B cell (primary cell): ENCODE results near the gene NR4A3. TPM values are rescaled to one million over a fixed set of nuclear protein-coding genes. Genes with fewer than 3 reads are reported as not detected.

Experiments
- ATAC-seq: fragments of 200-7000 bp; cut with Tn5 transposase; one replicate; pipeline ENCODE4 v1.10.0; 2021; ENCODE audit warnings: low read depth, mild to moderate bottlenecking, moderate number of reproducible peaks, moderate library complexity
- CTCF ChIA-PET: fragments of 350-600 bp; sonication (Branson Sonifier 250); formaldehyde crosslinking; loops from one replicate; lab custom pipeline; 2021; ENCODE audit warnings: antibody characterized with exemption, inconsistent platforms; lab: Charles Lee
- POLR2A ChIA-PET: fragments of 350-600 bp; sonication (Branson Sonifier 250); formaldehyde crosslinking; loops from one replicate; lab custom pipeline; 2021; ENCODE audit warnings: antibody characterized with exemption; lab: Charles Lee
- DNase-seq: peaks from one replicate; pipeline ENCODE4 v3.0.0; 2013
- H2AFZ ChIP-seq: 2 replicates; pipeline ENCODE4 v1.6.1; 2012; ENCODE audit warnings: mild to moderate bottlenecking, low read depth, low read length; ENCODE audit not compliant: insufficient read depth, poor library complexity, severe bottlenecking
- H3K27ac ChIP-seq, 2 donors: 1 replicate in 1 of 2; 2 replicates in 1 of 2; pipeline ENCODE4 v1.5.1; 2012 to 2013; ENCODE audit warnings: low read length in 2 of 2, mild to moderate bottlenecking in 2 of 2, moderate library complexity in 1 of 2
- H3K27me3 ChIP-seq, 4 experiments: fragments of 200-600 bp in 1 of 4; sonication (generic) in 1 of 4; replicated peaks in 1 of 4; 1 replicate in 2 of 4; 2 replicates in 2 of 4; pipeline versions ENCODE4 v1.6.1 to v1.7.0; 2013 to 2016; ENCODE audit warnings: low read length in 3 of 4, mild to moderate bottlenecking in 2 of 4, mixed read lengths in 1 of 4, moderate library complexity in 1 of 4; ENCODE audit not compliant: insufficient read depth in 4 of 4, control insufficient read depth in 3 of 4; ENCODE audit errors: control extremely low read depth in 1 of 4
- H3K36me3 ChIP-seq, 2 experiments: replicated peaks in 1 of 2; 1 replicate in 1 of 2; 2 replicates in 1 of 2; pipeline versions ENCODE4 v1.6.1 to v1.7.1; 2013; ENCODE audit warnings: low read length in 1 of 2; ENCODE audit not compliant: insufficient read depth in 2 of 2, control insufficient read depth in 1 of 2; ENCODE audit errors: control extremely low read depth in 1 of 2, extremely low read depth in 1 of 2
- H3K4me1 ChIP-seq, 2 donors: fragments of 200-600 bp in 1 of 2; sonication (generic) in 1 of 2; 1 replicate in 1 of 2; 2 replicates in 1 of 2; pipeline versions ENCODE4 v1.5.1 to v1.6.1; 2013 to 2017; ENCODE audit warnings: low read length in 2 of 2; ENCODE audit not compliant: control insufficient read depth in 2 of 2, insufficient read depth in 2 of 2
- H3K4me2 ChIP-seq: replicated peaks from 2 replicates; pipeline ENCODE3; 2012; ENCODE audit warnings: mild to moderate bottlenecking, low read depth, low read length; ENCODE audit not compliant: poor library complexity, severe bottlenecking
- H3K4me3 ChIP-seq, 5 experiments: fragments of 200-600 bp in 1 of 5; sonication (generic) in 1 of 5; 1 replicate in 3 of 5; 2 replicates in 2 of 5; pipeline versions ENCODE4 v1.5.1 to v1.7.0; 2011 to 2016; ENCODE audit warnings: low read length in 4 of 5, mild to moderate bottlenecking in 4 of 5, low read depth in 2 of 5, control low read depth in 1 of 5, moderate library complexity in 1 of 5; ENCODE audit not compliant: insufficient read depth in 1 of 5; ENCODE audit errors: control extremely low read depth in 1 of 5, extremely low read depth in 1 of 5
- H3K79me2 ChIP-seq: fragments of 200-600 bp; sonication (generic); one replicate; pipeline ENCODE4 v1.6.0; 2016; ENCODE audit warnings: low read length; ENCODE audit not compliant: control insufficient read depth, insufficient read depth
- H3K9ac ChIP-seq: fragments of 200-600 bp; sonication (generic); 2 replicates; pipeline ENCODE4 v1.6.1; 2017; ENCODE audit warnings: mild to moderate bottlenecking, low read length, moderate library complexity
- H3K9me3 ChIP-seq, 3 donors: one replicate each; pipeline versions ENCODE4 v1.6.1 to v1.7.1; 2013; ENCODE audit warnings: low read length in 2 of 3; ENCODE audit not compliant: control insufficient read depth in 2 of 3, insufficient read depth in 1 of 3; ENCODE audit errors: control extremely low read depth in 1 of 3
- H4K20me1 ChIP-seq: 2 replicates; pipeline ENCODE4 v1.6.0; 2012; ENCODE audit warnings: mild to moderate bottlenecking, low read length; ENCODE audit not compliant: insufficient read depth, control insufficient read depth, poor library complexity, severe bottlenecking
- H3K27ac Mint-ChIP-seq: one replicate; pipeline ENCODE4 v1.8.0; 2021; ENCODE audit warnings: mixed read lengths
- H3K27me3 Mint-ChIP-seq: one replicate; pipeline ENCODE4 v1.8.0; 2021; ENCODE audit warnings: mixed read lengths
- H3K4me1 Mint-ChIP-seq: one replicate; pipeline ENCODE4 v1.8.0; 2021; ENCODE audit warnings: mixed read lengths
- H3K4me3 Mint-ChIP-seq: one replicate; pipeline ENCODE4 v1.8.0; 2021; ENCODE audit warnings: mixed read lengths
- H3K9me3 Mint-ChIP-seq: one replicate; pipeline ENCODE4 v1.8.0; 2022; ENCODE audit warnings: mixed read lengths; ENCODE audit not compliant: insufficient read depth
- EZH2 ChIP-seq: IDR thresholded peaks from 2 replicates; pipeline ENCODE4 v1.6.1; 2012; ENCODE audit warnings: borderline replicate concordance, low read depth, mild to moderate bottlenecking, moderate library complexity, low read length; ENCODE audit not compliant: insufficient read depth, poor library complexity, severe bottlenecking
- WGBS: methylation state at CpG from one replicate; pipeline ENCODE4 v1.1.5; 2013; ENCODE audit warnings: missing lambda C conversion rate; ENCODE audit not compliant: insufficient coverage; 5-methylcytosine and 5-hydroxymethylcytosine counted together
- intact Hi-C: fragments of 100-400 bp; cut with micrococcal nuclease; formaldehyde crosslinking; loops from one replicate; pipeline ENCODE4 v1.10.0; 2022
- polyA plus RNA-seq: library from polyadenylated mRNA; depleted of rRNA; stranded (reverse); fragments of >200 nt; gene quantifications from 2 replicates; pipeline ENCODE4 v1.2.3, GENCODE V29; 2012
- total RNA-seq, 2 donors: library from RNA; stranded (reverse); fragments of 120-200 nt in 1 of 2; gene quantifications; 1 replicate in 1 of 2; 2 replicates in 1 of 2; pipeline versions ENCODE4 v1.2.3 to v1.2.4, GENCODE V29; 2013 to 2022
- TF ChIP-seq, protein P1 (sequence below): fragments of 200-600 bp; IDR thresholded peaks from one replicate; pipeline ENCODE4 v1.8.0; 2022; ENCODE audit warnings: antibody characterized with exemption, mild to moderate bottlenecking

Gene NR4A3
- total and polyA plus RNA-seq, 2 donors (not counting 1 experiment from before 2014, with no cell fraction given): 2.5 to 20.1 TPM

DNA sequence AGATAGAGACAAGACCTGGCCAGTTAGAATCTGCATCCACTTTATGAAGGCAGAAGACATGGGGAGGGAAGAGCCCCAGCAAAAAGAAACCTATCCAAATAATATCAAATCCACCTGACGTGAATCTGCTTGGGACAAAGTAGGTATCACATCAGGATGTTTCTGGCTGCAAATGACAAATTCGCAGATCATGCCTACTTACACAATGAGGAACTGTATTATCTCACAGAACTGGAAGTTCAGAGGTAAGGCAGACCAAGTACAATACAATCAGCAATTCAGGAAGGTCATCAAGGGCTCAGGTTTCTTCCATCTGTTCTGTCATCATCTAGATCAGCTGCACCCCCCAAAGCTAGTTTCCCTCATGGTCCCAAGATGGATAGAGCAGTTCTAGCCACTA is 13.2 kb upstream of the NR4A3 start:
- H3K4me3 ChIP-seq: no peak overlapping the region
- no peak for DNase-seq
- Mint-ChIP-seq H3K4me1 (peaks cover 28% of the 10 kb centered on the region), H3K9me3 (no peaks in the 10 kb centered on the region), H3K4me3 (no peak overlapping the region), H3K27ac (no peak overlapping the region), H3K27me3 (no peaks in the 10 kb centered on the region)
- CTCF ChIA-PET: no interaction called here
- no peak overlapping the region for H2AFZ ChIP-seq
- POLR2A ChIA-PET: no interaction called here
- H3K79me2 ChIP-seq: peaks cover 60% of the 10 kb centered on the region
- peaks cover 0 to 2% of the 10 kb centered on the region in 2 experiments for H3K36me3 ChIP-seq
- no peaks in the 10 kb centered on the region for H3K4me1 ChIP-seq
- no peak overlapping the region for H3K27ac ChIP-seq
- WGBS: 94% methylated on average over 2 of the region's 2 CpGs
- H4K20me1 ChIP-seq: no peaks in the 10 kb centered on the region
- no peak for ATAC-seq
- H3K4me2 ChIP-seq: no peak overlapping the region
- H3K9ac ChIP-seq: no peak overlapping the region
- no peaks in the 10 kb centered on the region for H3K9me3 ChIP-seq
- intact Hi-C loops: no loop called here
- H3K27me3 ChIP-seq: no peaks in the 10 kb centered on the region
- TF ChIP-seq EZH2: no peak
- TF ChIP-seq, protein P1, sequence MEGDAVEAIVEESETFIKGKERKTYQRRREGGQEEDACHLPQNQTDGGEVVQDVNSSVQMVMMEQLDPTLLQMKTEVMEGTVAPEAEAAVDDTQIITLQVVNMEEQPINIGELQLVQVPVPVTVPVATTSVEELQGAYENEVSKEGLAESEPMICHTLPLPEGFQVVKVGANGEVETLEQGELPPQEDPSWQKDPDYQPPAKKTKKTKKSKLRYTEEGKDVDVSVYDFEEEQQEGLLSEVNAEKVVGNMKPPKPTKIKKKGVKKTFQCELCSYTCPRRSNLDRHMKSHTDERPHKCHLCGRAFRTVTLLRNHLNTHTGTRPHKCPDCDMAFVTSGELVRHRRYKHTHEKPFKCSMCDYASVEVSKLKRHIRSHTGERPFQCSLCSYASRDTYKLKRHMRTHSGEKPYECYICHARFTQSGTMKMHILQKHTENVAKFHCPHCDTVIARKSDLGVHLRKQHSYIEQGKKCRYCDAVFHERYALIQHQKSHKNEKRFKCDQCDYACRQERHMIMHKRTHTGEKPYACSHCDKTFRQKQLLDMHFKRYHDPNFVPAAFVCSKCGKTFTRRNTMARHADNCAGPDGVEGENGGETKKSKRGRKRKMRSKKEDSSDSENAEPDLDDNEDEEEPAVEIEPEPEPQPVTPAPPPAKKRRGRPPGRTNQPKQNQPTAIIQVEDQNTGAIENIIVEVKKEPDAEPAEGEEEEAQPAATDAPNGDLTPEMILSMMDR: no peak

DNA sequence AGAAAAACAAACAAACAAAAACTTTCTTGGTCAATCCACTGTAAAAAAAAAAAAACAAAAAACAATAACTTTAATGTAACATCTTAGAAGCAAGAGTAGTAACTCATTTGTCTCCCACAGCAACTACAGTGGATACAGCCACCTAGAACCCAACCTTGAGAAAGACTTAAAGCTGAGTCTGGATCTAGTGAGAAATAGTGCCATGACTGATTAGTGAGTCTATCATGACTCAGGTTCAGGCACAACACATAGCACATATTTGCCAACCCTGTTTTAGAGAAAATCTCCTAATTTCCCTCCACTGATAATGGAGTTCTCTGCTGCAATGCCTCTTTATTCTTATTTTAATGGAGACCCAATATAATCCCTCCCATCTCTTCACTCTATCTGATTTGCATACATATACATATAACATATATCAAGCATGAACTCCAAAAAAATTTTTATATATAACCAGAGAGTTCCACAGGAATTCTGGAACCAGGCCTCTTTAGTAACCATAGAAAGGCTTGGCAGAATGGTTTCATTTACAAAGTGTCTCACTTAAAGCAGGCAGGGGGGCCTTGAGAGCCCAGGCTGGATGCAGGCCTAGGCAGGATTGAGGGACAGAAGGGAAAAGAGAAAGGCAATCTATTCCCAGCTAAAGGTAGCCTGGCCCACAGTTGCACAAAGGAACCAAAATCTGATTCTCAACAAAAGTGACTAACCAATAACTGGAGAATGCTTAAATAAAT is 11.9 kb upstream of the NR4A3 start:
- no peaks in the 10 kb centered on the region for H4K20me1 ChIP-seq
- H3K27ac Mint-ChIP-seq: no peak overlapping the region
- no peaks in the 10 kb centered on the region for H3K27me3 ChIP-seq
- H2AFZ ChIP-seq: no peak overlapping the region
- ATAC-seq (no peak), DNase-seq (no peak)
- H3K36me3 ChIP-seq: no peaks in the 10 kb centered on the region
- H3K9ac ChIP-seq: no peak overlapping the region
- no peak overlapping the region for H3K4me3 ChIP-seq
- peaks cover 28% of the 10 kb centered on the region for H3K4me1 Mint-ChIP-seq
- H3K9me3 ChIP-seq: no peaks in the 10 kb centered on the region
- H3K9me3 Mint-ChIP-seq: no peaks in the 10 kb centered on the region
- CTCF ChIA-PET: interaction anchor here (0.7 to 2.4 kb wide), 4 partner anchors 10 to 625 kb away, joined by 3 to 11 read pairs (median 5); partner anchors contain the start of gene NR4A3
- no peak overlapping the region for H3K4me3 Mint-ChIP-seq
- POLR2A ChIA-PET: no interaction called here
- H3K27me3 Mint-ChIP-seq: no peaks in the 10 kb centered on the region
- H3K4me1 ChIP-seq: no peaks in the 10 kb centered on the region
- H3K4me2 ChIP-seq: no peak overlapping the region
- TF ChIP-seq EZH2: no peak
- TF ChIP-seq, protein P1: no peak
- H3K27ac ChIP-seq: no peak overlapping the region
- H3K79me2 ChIP-seq: peaks cover 59% of the 10 kb centered on the region
- intact Hi-C loops: loop anchor here (10.0 kb wide), 2 partner anchors 215 to 295 kb away; no protein-coding TSS in a partner anchor
